Lung (tissue), 12 donors: ENCODE data around the gene CCND1. TPM values are rescaled to one million over a fixed set of nuclear protein-coding genes. Genes with fewer than 3 reads are reported as not detected.

Experiments used
- ATAC-seq: fragments of 200-7000 bp; cut with Tn5 transposase; one replicate; pipeline ENCODE4 v1.9.1; 2020; ENCODE audit warnings: moderate number of reproducible peaks; ENCODE audit not compliant: insufficient read depth, low FRiP score
- DNase-seq, 3 donors: peaks; one replicate each; pipeline ENCODE4 v3.0.0-alpha.2; 2013 to 2017
- H3K27ac ChIP-seq, 2 donors: one replicate each; pipeline ENCODE4 v1.5.1; 2013; ENCODE audit warnings: mild to moderate bottlenecking in 2 of 2, moderate library complexity in 2 of 2, control low read depth in 1 of 2, inconsistent platforms in 1 of 2, low read depth in 1 of 2, low read length in 1 of 2
- H3K27me3 ChIP-seq, 3 donors: one replicate each; pipeline ENCODE4 v1.5.1; 2013; ENCODE audit warnings: low read length in 2 of 3; ENCODE audit not compliant: control insufficient read depth in 3 of 3, insufficient read depth in 3 of 3
- H3K36me3 ChIP-seq, 4 donors: one replicate each; pipeline ENCODE4 v1.5.1; 2013; ENCODE audit warnings: low read length in 4 of 4, mild to moderate bottlenecking in 1 of 4, moderate library complexity in 1 of 4; ENCODE audit not compliant: control insufficient read depth in 4 of 4, insufficient read depth in 4 of 4
- H3K4me1 ChIP-seq, 5 donors: one replicate each; pipeline ENCODE4 v1.5.1; 2013; ENCODE audit warnings: low read length in 5 of 5, mild to moderate bottlenecking in 2 of 5, moderate library complexity in 1 of 5; ENCODE audit not compliant: control insufficient read depth in 5 of 5, insufficient read depth in 5 of 5
- H3K4me3 ChIP-seq: one replicate; pipeline ENCODE4 v1.5.1; 2013; ENCODE audit warnings: mild to moderate bottlenecking, control low read depth, moderate library complexity
- H3K9ac ChIP-seq, 2 donors: one replicate each; pipeline ENCODE4 v1.5.1; 2013; ENCODE audit warnings: low read length in 2 of 2, control low read depth in 1 of 2; ENCODE audit not compliant: insufficient read depth in 1 of 2
- H3K9me3 ChIP-seq, 4 donors: one replicate each; pipeline ENCODE4 v1.5.1; 2013; ENCODE audit warnings: low read length in 3 of 4, mild to moderate bottlenecking in 1 of 4, moderate library complexity in 1 of 4; ENCODE audit not compliant: control insufficient read depth in 4 of 4, insufficient read depth in 3 of 4
- CTCF ChIP-seq: IDR thresholded peaks from 2 replicates; pipeline ENCODE4 v1.5.1; 2012; ENCODE audit warnings: mild to moderate bottlenecking; ENCODE audit errors: control extremely low read depth, extremely low read depth
- WGBS, 2 donors: extraction: QIAGEN DNeasy Blood & Tissue Kit; methylation state at CpG; one replicate each; pipeline ENCODE4 v1.1.7; 2013; 5-methylcytosine and 5-hydroxymethylcytosine counted together
- polyA plus RNA-seq, 2 donors: library from polyadenylated mRNA; stranded (reverse); fragments of 200-250 nt; gene quantifications; one replicate each; pipeline ENCODE4 v1.2.1, GENCODE V29; 2013
- total RNA-seq, 2 donors: library from RNA; depleted of rRNA in 1 of 2; stranded (reverse); fragments of >200 nt in 1 of 2; gene quantifications; one replicate each; pipeline ENCODE4 v1.2.1, GENCODE V29; 2014 to 2021
- donor health status: control.
- donor health status: control.
- donor health status: Bipolar disorder and iron deficiency.
- donor health status: healthy.
- donor health status: DM: yes; HTN: yes; CAD: no.

The CCND1 gene
- total and polyA plus RNA-seq, 4 donors: 32.1 to 190 (median 84.3) TPM

DNA sequence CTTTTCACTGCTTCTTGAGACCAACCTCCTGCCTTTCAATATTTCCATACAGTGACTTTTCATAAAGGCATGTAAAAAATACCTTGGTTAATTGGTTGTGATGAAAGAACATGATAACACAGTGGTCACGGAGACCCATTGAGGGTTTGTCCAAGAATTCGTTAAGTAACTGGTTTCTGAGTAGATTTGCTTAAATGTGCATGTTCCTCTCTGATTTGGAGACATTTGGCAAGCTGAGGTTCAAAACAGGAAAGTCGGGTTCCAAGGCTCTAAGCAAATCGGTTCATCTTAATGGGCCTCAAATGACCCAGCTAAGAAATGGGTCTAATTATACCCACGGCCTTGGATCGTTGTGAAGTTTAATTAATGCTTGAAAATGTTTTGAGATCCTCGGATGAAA lies 36.9 kb upstream of the CCND1 start:
- TF ChIP-seq CTCF: no peak
- no peaks in the 10 kb centered on the region for H3K4me1 ChIP-seq
- no peak overlapping the region for H3K4me3 ChIP-seq
- no peaks in the 10 kb centered on the region for H3K36me3 ChIP-seq
- no peak overlapping the region for H3K9ac ChIP-seq
- H3K27me3 ChIP-seq: no peaks in the 10 kb centered on the region
- no peak for DNase-seq
- H3K27ac ChIP-seq: no peak overlapping the region
- H3K9me3 ChIP-seq: peaks cover 0 to 5% (median 4%) of the 10 kb centered on the region in 4 donors
- 82 to 93% methylated on average over 7 of the region's 7 CpGs for WGBS, 2 donors
- ATAC-seq: no peak

DNA sequence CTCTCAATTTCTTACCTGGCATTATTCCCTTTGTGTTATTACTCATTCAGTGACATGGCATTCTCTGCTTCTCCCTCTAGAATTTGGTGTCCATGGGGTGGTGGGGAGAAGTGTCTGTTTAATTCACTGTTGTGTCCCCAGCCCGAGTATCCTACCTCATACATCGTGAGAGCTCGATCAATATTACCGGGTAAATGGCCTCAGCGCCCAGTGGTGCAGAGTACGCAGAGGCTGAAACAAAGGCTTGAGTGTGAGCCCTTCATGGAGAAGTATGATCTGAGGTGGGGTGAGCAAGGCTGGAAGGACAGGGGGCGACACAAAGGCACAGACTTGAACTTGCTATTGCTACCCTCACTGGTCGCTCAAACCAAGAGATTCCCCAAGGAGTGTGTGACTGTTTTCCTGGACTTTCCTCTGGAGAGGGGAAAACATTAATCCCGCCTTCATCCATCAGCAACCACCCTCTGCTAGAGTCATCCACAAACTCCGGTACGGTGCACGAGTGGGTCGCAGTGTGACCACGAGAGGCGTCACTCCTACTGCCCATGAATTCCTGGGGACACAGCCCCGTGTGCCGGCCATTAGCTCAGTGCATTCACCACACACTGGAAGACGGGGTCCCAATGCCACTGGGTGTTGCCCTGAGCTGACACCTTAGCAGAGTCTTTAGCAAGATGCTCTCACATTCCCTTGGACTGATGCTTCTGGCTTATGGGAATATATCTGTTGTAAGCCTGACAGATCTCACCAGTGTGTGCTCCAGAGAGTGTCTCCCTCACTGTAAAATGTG lies 35.0 kb upstream of the CCND1 start:
- no peak overlapping the region for H3K27ac ChIP-seq
- no peak for TF ChIP-seq CTCF
- H3K9me3 ChIP-seq: peaks cover 0 to 12% (median 6%) of the 10 kb centered on the region in 4 donors
- no peak for DNase-seq
- no peak overlapping the region for H3K4me3 ChIP-seq
- ATAC-seq: no peak
- H3K9ac ChIP-seq: no peak overlapping the region
- H3K27me3 ChIP-seq: no peaks in the 10 kb centered on the region
- WGBS, 2 donors: 91 to 94% methylated on average over 18 of the region's 18 CpGs
- no peaks in the 10 kb centered on the region for H3K4me1 ChIP-seq
- H3K36me3 ChIP-seq: no peaks in the 10 kb centered on the region

DNA sequence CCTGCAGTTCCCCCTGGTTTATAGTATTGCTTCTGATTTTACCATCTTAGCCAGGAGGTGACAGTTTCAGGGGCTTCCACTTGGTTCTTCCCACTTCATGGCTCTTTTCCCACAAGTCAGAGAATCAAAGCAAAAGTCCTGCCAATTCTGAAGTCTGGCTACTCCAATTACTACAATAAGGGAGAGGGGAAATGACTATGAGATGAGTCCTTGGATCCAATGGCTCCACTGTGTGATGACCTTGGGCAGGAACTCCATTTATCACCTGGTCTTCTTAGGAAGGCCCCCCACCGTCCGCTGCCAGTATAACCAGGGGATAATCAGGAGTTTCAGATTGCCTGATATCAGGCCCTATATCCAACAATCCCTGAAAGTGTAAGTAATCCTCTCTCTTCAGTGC lies 31.6 kb upstream of the CCND1 start:
- no peaks in the 10 kb centered on the region for H3K36me3 ChIP-seq
- DNase-seq: no peak
- no peaks in the 10 kb centered on the region for H3K27me3 ChIP-seq
- H3K4me3 ChIP-seq: no peak overlapping the region
- no peak for ATAC-seq
- peaks cover 0 to 12% (median 4%) of the 10 kb centered on the region in 4 donors for H3K9me3 ChIP-seq
- H3K9ac ChIP-seq: no peak overlapping the region
- TF ChIP-seq CTCF: no peak
- 89% methylated on average over 2 of the region's 2 CpGs for WGBS, 2 donors
- no peak overlapping the region for H3K27ac ChIP-seq
- H3K4me1 ChIP-seq: no peaks in the 10 kb centered on the region
